D341Med (cell line): ENCODE data around the gene MACF1.
A peak's percentile ranks its signal among the peaks of the same experiment; 100 is the strongest.
"Not testable (repeated sequence)": the region's sequence is repeated elsewhere in the genome, so short reads cannot be mapped to it uniquely, and the experiment has no call there.

ENCODE experiments used
- DNase-seq: peaks from one replicate; pipeline ENCODE4 v3.0.0; 2012; ENCODE audit warnings: low spot score

Gene MACF1

DNA sequence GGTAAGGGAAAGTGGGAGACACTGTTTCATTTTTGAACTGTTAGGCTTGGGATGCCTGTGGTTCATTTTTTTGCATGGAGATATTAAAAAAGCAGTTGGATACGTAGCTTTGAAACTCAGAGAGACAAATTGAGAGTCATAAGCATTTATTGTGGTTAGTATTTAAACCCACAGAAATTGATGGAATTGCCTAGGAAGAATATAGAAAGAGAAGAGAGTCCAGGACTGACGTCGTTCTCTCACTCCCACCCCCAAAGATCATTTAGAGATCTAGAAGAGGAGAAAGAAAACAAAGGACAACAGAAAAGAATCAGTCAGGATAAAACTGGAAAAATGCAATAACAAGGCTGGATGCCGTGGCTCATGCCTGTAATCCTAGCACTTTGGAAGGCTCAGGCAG, 213.7 kb downstream of the MACF1 start:
- DNase-seq = no peak

GRCh38 chr1:39420493-39420892, 216.0 kb downstream of the MACF1 start:
- DNase-seq = no peak

GRCh38 chr1:39422614-39423013, 218.1 kb downstream of the MACF1 start:
- DNase-seq = no peak

GRCh38 chr1:39425151-39425550, 220.7 kb downstream of the MACF1 start:
- DNase-seq = peak; percentile 54

DNA sequence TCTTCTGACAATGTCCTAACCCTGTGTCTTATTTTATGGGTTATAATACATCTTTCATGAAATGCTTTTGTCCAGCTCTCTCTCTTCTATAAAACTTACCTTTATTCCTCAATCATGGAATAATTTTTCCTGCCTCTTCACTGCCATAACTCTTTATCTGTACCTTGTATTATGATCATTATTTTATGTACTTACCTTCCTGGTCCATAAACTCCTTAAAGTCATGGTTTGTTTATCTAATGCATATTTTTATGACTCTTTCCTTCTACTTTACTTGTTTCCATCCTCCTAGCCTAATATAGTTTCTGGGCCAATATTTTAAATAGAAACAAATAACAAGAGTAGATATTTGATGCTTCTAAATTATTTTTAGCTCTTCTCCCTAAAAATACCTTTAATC, 221.1 kb downstream of the MACF1 start:
- no peak for DNase-seq

GRCh38 chr1:39426346-39426745, 221.9 kb downstream of the MACF1 start:
- DNase-seq = no peak

DNA sequence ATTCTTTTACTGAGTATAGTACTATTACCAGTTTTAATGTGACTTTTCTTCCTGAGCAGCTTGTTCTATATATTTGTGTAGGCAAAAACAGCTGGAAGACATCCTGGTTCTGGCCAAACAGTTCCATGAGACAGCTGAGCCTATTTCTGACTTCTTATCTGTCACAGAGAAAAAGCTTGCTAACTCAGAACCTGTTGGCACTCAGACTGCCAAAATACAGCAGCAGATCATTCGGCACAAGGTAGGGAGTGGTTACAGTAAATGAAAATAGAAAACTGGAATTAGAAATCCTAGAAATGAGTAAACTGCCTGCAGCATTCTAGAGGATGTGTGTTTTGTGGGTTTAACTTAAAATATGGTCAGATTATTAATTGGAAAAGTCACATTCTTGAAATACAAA, 222.9 kb downstream of the MACF1 start:
- DNase-seq = no peak

DNA sequence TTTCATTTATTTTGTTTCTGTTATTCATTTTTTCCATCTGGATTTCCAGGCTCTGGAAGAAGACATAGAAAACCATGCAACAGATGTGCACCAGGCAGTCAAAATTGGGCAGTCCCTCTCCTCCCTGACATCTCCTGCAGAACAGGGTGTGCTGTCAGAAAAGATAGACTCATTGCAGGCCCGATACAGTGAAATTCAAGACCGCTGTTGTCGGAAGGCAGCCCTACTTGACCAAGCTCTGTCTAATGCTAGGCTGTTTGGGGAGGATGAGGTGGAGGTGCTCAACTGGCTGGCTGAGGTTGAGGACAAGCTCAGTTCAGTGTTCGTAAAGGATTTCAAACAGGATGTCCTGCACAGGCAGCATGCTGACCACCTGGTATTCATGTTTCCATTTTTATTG, 223.4 kb downstream of the MACF1 start:
- DNase-seq = no peak

DNA sequence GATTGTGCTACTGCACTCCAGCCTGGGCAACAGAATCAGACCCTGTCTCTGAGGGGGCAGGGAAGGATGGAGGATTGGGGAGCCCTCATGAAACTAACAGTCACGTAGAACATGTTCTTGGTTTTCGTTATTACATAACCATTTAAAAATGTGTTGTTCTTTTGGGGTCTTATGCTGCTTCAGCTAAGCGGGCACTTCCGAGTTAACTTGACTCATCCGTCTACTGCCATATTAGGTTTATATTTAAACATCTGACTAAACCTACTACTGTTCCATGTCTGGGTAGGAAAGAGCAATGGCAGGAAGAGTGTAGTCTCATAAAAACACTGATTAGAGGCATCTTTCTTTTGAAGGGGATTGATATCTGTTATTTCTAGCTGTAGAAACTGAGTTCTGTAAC, 227.4 kb downstream of the MACF1 start:
- DNase-seq = no peak

DNA sequence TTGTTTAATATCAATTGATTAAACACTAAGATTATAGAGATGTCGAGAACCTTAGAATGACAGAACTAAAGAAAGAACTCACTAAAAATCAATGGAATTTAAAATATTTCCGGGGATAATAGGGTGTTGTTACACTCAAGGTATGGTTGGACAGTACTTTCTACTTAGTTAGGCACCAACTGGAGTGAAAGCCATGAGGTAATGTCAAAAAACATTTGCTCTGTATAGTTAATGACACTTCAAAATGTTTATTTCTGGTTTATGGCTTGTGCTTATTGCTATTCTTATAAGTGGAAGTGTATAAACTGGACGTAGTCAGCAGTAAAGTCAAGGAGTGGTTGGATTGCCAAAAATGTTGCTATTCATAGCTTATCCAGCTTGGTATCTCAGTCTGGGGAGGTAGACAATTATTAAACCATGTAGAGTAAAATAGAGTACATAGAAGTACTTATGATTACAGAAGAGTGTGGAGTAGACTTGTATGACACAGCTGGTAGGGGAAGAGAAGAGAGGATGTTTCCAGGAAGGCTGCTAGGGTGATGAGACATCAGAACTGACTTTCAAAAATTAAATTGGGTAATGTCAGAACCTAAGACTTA, 230.4 kb downstream of the MACF1 start:
- no peak for DNase-seq

DNA sequence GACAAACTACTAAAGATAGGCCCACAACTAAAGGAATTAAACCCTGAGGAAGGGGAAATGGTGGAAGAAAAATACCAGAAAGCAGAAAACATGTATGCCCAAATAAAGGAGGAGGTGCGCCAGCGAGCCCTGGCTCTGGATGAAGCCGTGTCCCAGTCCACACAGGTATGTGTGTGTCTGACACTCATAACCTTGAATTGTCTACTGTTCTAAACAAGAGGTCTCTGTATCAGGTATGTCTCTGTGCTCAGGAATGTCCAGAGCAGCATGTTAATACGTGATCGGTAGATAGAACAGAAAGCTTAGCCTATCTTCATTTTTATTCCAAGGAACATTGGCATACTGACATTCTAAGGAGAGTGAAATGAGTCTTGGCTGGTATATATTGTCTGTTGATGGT, 231.1 kb downstream of the MACF1 start:
- DNase-seq = no peak

DNA sequence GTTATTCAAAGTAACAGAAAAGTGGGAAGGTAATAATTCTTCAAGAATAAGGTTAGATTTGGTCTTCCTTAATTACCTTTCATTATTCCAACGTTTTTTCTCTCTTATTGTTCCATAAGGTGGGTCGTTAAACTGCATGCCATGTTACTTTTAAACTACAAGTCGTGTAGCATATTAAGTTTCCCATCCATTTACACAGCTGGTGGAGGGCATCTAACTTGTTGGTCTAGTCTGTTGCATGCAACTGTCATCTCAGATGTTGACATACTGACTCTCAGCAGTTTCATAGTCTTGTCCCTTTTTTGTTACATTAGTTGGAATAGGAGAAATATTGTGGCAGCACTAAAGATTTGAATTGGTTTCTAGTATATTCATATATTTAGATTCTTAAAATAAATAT, 232.3 kb downstream of the MACF1 start:
- DNase-seq = no peak

- DNase-seq = no peak
Observed at GRCh38 chr1:39438042-39438441, 233.5 kb downstream of the MACF1 start.

GRCh38 chr1:39440856-39441255, 236.4 kb downstream of the MACF1 start:
- DNase-seq = no peak

- DNase-seq = no peak
Observed at GRCh38 chr1:39441797-39442196, 237.3 kb downstream of the MACF1 start.

DNA sequence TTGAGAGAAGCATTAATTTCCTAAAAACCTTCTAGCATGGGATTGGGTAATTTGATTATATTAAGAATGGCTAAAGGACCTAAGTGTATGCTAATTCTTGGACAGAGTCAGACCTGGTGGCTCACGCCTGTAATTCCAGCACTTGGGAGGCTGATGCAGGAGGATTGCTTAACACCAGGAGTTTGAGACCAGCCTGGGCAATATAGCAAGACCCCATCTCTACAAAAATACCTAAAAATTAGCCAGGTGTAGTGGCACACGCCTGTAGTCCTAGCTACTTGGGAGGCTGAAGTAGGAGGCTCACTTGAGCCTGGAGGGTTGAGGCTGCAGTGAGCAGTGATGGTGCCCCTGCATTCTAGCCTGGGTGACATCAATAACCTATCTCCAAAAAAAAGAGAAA, 241.1 kb downstream of the MACF1 start:
- no peak for DNase-seq

DNA sequence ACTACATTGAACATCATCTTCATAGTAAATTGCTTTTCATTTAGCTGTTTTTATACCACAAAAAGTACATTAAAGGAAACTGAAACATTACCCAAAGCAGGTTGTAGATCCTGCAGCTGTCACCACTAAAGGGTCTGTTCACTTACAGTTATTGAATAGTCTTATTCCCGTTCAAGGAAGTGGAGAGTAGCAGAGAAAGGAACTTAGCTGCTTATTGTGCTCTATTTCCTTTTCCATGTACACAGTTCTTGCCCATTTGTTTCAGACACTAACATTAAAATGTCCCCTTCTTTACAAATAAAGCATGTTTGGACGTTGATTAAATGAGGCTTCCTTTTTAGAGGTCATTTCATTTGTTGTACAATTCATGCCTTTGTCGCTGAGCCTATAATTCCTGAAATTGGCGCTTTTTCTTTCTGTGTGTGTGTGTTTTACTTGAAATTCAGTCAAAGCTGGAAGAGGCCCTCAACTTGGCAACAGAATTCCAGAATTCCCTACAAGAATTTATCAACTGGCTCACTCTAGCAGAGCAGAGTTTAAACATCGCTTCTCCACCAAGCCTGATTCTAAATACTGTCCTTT, 242.6 kb downstream of the MACF1 start:
- no peak for DNase-seq

GRCh38 chr1:39450041-39450440, 245.5 kb downstream of the MACF1 start:
- DNase-seq = not testable (repeated sequence)

GRCh38 chr1:39450956-39451606, 246.6 kb downstream of the MACF1 start:
- DNase-seq = no peak

DNA sequence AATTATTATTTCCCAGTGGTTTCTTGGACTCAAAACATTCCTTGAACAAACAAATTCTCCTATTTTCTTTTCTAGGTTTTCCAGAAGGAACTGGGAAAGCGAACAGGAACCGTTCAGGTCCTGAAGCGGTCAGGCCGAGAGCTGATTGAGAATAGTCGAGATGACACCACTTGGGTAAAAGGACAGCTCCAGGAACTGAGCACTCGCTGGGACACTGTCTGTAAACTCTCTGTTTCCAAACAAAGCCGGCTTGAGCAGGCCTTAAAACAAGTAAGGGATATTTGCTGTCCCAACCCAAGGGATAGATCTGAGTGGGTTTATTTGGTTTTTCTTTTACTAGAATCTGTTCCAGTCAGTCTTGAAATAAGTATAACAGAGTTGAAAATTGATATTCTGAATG, 247.6 kb downstream of the MACF1 start:
- DNase-seq = no peak

DNA sequence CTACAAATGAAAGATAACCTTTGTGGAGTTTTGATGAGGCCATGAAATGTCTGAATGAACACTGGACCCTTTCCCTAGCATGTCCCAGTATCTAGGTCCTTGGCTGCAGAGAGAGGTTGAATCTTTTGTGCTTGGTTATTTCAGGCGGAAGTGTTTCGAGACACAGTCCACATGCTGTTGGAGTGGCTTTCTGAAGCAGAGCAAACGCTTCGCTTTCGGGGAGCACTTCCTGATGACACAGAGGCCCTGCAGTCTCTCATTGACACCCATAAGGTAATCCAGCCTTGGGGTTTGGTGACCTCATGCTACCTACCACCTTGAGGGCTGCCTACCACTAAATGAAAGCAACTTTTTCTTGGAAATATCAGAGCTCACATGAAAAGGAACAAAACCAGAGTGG, 248.0 kb downstream of the MACF1 start:
- DNase-seq = no peak

DNA sequence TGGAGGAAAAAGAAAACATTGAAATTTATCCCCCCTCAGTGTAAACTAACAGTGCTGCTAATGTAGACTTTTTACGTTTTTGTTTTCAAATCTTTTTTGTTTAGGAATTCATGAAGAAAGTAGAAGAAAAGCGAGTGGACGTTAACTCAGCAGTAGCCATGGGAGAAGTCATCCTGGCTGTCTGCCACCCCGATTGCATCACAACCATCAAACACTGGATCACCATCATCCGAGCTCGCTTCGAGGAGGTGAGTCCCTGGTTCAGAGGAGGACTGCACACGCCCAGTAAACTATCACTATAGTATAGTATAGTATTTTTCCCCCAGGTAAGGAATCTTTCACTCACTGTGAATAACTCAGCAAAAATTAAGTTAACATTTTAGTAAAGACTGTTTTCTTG, 249.1 kb downstream of the MACF1 start:
- no peak for DNase-seq

- peak; percentile 46 for DNase-seq
Observed at GRCh38 chr1:39458991-39459390, 254.5 kb downstream of the MACF1 start.

DNA sequence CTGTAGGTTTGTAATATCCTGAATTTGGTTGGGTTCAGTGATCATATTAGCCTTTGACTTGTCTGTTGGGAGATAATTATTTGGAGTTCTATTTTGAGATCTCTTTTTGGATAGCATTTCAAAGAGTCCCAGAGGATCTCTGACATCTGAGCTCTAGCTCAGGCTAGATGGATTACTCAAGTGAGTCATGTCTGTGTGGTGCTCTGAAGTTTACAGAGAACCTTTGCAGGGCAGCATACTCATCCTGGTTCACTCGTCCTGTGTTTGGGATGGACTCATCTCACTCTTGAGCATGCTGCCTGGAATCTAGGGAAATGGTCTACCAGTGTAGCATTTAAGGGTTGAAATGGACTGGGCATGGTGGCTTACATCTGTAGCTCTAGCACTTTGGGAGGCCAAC, 257.6 kb downstream of the MACF1 start:
- no peak for DNase-seq
